ENCODE data around the gene TLE3.

TLE3 gene

GRCh38 chr15:70017025-70017424 is 80.7 kb downstream of the TLE3 start:
- in situ Hi-C loops (cut with MboI; ENCODE audit: low sequenced_read_pairs): no loop called here

- in situ Hi-C loops (cut with MboI; ENCODE audit: low sequenced_read_pairs): no loop called here
These were observed 81.2 kb downstream of the TLE3 start for GRCh38 chr15:70016511-70016994.

GRCh38 chr15:70014860-70015490 is 82.7 kb downstream of the TLE3 start:
- in situ Hi-C loops (cut with MboI; ENCODE audit: low sequenced_read_pairs): no loop called here

GRCh38 chr15:70014331-70014730 is 83.4 kb downstream of the TLE3 start:
- in situ Hi-C loops (cut with MboI; ENCODE audit: low sequenced_read_pairs): no loop called here

- in situ Hi-C loops (cut with MboI; ENCODE audit: low sequenced_read_pairs): no loop called here
These were observed 83.9 kb downstream of the TLE3 start for GRCh38 chr15:70013656-70014313.

GRCh38 chr15:70012895-70013294 is 84.8 kb downstream of the TLE3 start:
- in situ Hi-C loops (cut with MboI; ENCODE audit: low sequenced_read_pairs): no loop called here

GRCh38 chr15:70008697-70009290 is 88.9 kb downstream of the TLE3 start:
- in situ Hi-C loops (cut with MboI; ENCODE audit: low sequenced_read_pairs): no loop called here

- in situ Hi-C loops (cut with MboI; ENCODE audit: low sequenced_read_pairs): no loop called here
These were observed 91.2 kb downstream of the TLE3 start for GRCh38 chr15:70006259-70007147.

GRCh38 chr15:70004826-70005225 is 92.9 kb downstream of the TLE3 start:
- in situ Hi-C loops (cut with MboI; ENCODE audit: low sequenced_read_pairs): no loop called here

- in situ Hi-C loops (cut with MboI; ENCODE audit: low sequenced_read_pairs): no loop called here
These were observed 94.8 kb downstream of the TLE3 start for GRCh38 chr15:70002897-70003296.

GRCh38 chr15:70001859-70002258 is 95.9 kb downstream of the TLE3 start:
- in situ Hi-C loops (cut with MboI; ENCODE audit: low sequenced_read_pairs): no loop called here

GRCh38 chr15:69999392-70000085 is 98.2 kb downstream of the TLE3 start:
- in situ Hi-C loops (cut with MboI; ENCODE audit: low sequenced_read_pairs): no loop called here

- in situ Hi-C loops (cut with MboI; ENCODE audit: low sequenced_read_pairs): no loop called here
These were observed 99.0 kb downstream of the TLE3 start for GRCh38 chr15:69998541-69999391.

GRCh38 chr15:69997813-69998212 is 99.9 kb downstream of the TLE3 start:
- in situ Hi-C loops (cut with MboI; ENCODE audit: low sequenced_read_pairs): no loop called here

All from HL-60/S4 treated with phorbol 12-myristate 13-acetate at 8.2 ng/mL for 4 days and 3 days (cell line).